HEK293 (cell line): Measurements from ENCODE around the gene PTGES.

Experiments
- CTCF ChIA-PET: fragments of 350-600 bp; formaldehyde crosslinking; extraction: SDS; loops from one replicate; lab custom pipeline; 2021; ENCODE audit warnings: antibody characterized with exemption; lab: Yijun Ruan, JAX
- POLR2A ChIA-PET: fragments of 300-600 bp; formaldehyde crosslinking; extraction: SDS; loops from one replicate; lab custom pipeline; 2020; ENCODE audit warnings: antibody characterized with exemption, inconsistent platforms; lab: Yijun Ruan, JAX
- H3K27ac ChIP-seq: fragments of 200-500 bp; sonication (Bioruptor generic); 2 replicates; pipeline ENCODE4 v1.5.1; 2014; ENCODE audit warnings: low read depth, low read length, control low read depth, inconsistent platforms; ENCODE audit errors: extremely low read depth
- H3K36me3 ChIP-seq, 2 experiments: fragments of 200-500 bp in 1 of 2; sonication (Bioruptor generic) in 1 of 2; 1 replicate in 1 of 2; 2 replicates in 1 of 2; pipeline ENCODE4 v1.5.1; 2014 to 2017; ENCODE audit warnings: inconsistent platforms in 2 of 2, low read length in 2 of 2; ENCODE audit not compliant: control insufficient read depth in 2 of 2, insufficient read depth in 1 of 2
- H3K4me1 ChIP-seq: fragments of 200-500 bp; sonication (Bioruptor generic); 2 replicates; pipeline ENCODE4 v1.5.1; 2014; ENCODE audit warnings: mild to moderate bottlenecking, low read length, inconsistent platforms; ENCODE audit not compliant: control insufficient read depth, insufficient read depth
- H3K4me3 ChIP-seq: 2 replicates; pipeline ENCODE4 v1.5.1; 2011; ENCODE audit warnings: low read depth, mild to moderate bottlenecking, control low read depth, low read length, moderate library complexity
- H3K9me3 ChIP-seq: fragments of 200-500 bp; sonication (Bioruptor generic); 2 replicates; pipeline ENCODE4 v1.5.1; 2014; ENCODE audit warnings: low read depth, low read length, inconsistent platforms; ENCODE audit not compliant: control insufficient read depth, insufficient read depth
- MZF1 ChIP-seq: fragments of 450-650 bp; formaldehyde crosslinking; IDR thresholded peaks from 2 replicates; pipeline ENCODE4 v1.5.1; 2017; ENCODE audit warnings: missing biosample characterization, missing genetic modification characterization, borderline replicate concordance
- ZBTB21 ChIP-seq: fragments of 450-650 bp; formaldehyde crosslinking; IDR thresholded peaks from 2 replicates; pipeline ENCODE4 v1.5.1; 2017; ENCODE audit warnings: missing biosample characterization, missing genetic modification characterization
- ZIC2 ChIP-seq: fragments of 450-650 bp; formaldehyde crosslinking; IDR thresholded peaks from 2 replicates; pipeline ENCODE4 v1.5.1; 2016; ENCODE audit warnings: missing biosample characterization, missing genetic modification characterization
- ZNF133 ChIP-seq: fragments of 450-650 bp; formaldehyde crosslinking; IDR thresholded peaks from 2 replicates; pipeline ENCODE4 v1.5.1; 2016; ENCODE audit warnings: missing biosample characterization, missing genetic modification characterization
- ZNF211 ChIP-seq: fragments of 450-650 bp; formaldehyde crosslinking; IDR thresholded peaks from 2 replicates; pipeline ENCODE4 v1.5.1; 2016; ENCODE audit warnings: low read depth, missing biosample characterization, missing genetic modification characterization
- ZNF223 ChIP-seq: fragments of 450-650 bp; formaldehyde crosslinking; IDR thresholded peaks from 2 replicates; pipeline ENCODE4 v1.5.1; 2016; ENCODE audit warnings: missing biosample characterization, missing genetic modification characterization
- ZNF266 ChIP-seq: fragments of 450-650 bp; formaldehyde crosslinking; IDR thresholded peaks from 2 replicates; pipeline ENCODE4 v1.5.1; 2016; ENCODE audit warnings: missing biosample characterization, missing genetic modification characterization, low read depth
- ZNF48 ChIP-seq: fragments of 450-650 bp; formaldehyde crosslinking; IDR thresholded peaks from 2 replicates; pipeline ENCODE4 v1.5.1; 2016; ENCODE audit warnings: missing biosample characterization, missing genetic modification characterization
- ZNF530 ChIP-seq: fragments of 450-650 bp; formaldehyde crosslinking; IDR thresholded peaks from 2 replicates; pipeline ENCODE4 v1.5.1; 2016; ENCODE audit warnings: low read depth, missing biosample characterization, missing genetic modification characterization
- ZNF560 ChIP-seq: fragments of 450-650 bp; formaldehyde crosslinking; IDR thresholded peaks from 2 replicates; pipeline ENCODE4 v1.5.1; 2017; ENCODE audit warnings: missing biosample characterization, missing genetic modification characterization, borderline replicate concordance
- ZNF701 ChIP-seq: fragments of 450-650 bp; formaldehyde crosslinking; IDR thresholded peaks from 2 replicates; pipeline ENCODE4 v1.5.1; 2016; ENCODE audit warnings: missing biosample characterization, missing genetic modification characterization
- ZNF747 ChIP-seq: fragments of 450-650 bp; formaldehyde crosslinking; IDR thresholded peaks from 2 replicates; pipeline ENCODE4 v1.5.1; 2016; ENCODE audit warnings: missing biosample characterization, missing genetic modification characterization
- ZSCAN16 ChIP-seq: fragments of 450-650 bp; formaldehyde crosslinking; IDR thresholded peaks from 2 replicates; pipeline ENCODE4 v1.5.1; 2016; ENCODE audit warnings: missing biosample characterization, missing genetic modification characterization
- TF ChIP-seq, protein P1 (sequence below): IDR thresholded peaks from 2 replicates; pipeline ENCODE4 v1.6.1; 2011; ENCODE audit warnings: mild to moderate bottlenecking, low read depth, low read length, borderline replicate concordance
- TF ChIP-seq, protein P2 (sequence below): fragments of 450-650 bp; formaldehyde crosslinking; IDR thresholded peaks from 2 replicates; pipeline ENCODE4 v1.5.0; 2017; ENCODE audit warnings: missing biosample characterization, missing genetic modification characterization, borderline replicate concordance
- TF ChIP-seq, protein P3 (sequence below): fragments of 450-650 bp; formaldehyde crosslinking; IDR thresholded peaks from 2 replicates; pipeline ENCODE4 v1.5.1; 2016; ENCODE audit warnings: missing biosample characterization, missing genetic modification characterization
- TF ChIP-seq, protein P4 (sequence below): fragments of 450-650 bp; formaldehyde crosslinking; IDR thresholded peaks from 2 replicates; pipeline ENCODE4 v1.5.1; 2016; ENCODE audit warnings: missing biosample characterization, missing genetic modification characterization, borderline replicate concordance
- TF ChIP-seq, protein P5 (sequence below): fragments of 450-650 bp; formaldehyde crosslinking; IDR thresholded peaks from 2 replicates; pipeline ENCODE4 v1.5.1; 2017; ENCODE audit warnings: missing biosample characterization, missing genetic modification characterization

PTGES gene

DNA sequence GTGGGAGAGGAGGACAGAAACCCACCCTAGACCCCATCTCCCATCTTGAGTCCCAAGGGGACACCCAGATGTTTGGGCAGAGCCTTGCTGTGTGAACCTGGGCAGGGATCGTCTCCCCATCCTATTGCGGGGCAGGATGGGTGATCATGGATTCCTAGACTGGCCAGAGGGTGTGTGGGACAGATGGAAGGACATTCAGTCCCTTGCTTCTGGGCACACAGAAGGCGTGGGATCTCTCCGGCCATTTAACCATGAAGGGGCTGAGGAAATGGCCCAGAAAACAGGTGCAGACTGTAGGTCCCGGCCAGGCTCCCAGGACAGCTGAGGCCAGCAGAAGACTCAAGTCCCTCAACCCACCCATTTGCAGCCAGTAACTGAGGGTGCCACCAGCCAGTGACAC is 29.9 kb downstream of the PTGES start (continued):
- TF ChIP-seq, protein P1, sequence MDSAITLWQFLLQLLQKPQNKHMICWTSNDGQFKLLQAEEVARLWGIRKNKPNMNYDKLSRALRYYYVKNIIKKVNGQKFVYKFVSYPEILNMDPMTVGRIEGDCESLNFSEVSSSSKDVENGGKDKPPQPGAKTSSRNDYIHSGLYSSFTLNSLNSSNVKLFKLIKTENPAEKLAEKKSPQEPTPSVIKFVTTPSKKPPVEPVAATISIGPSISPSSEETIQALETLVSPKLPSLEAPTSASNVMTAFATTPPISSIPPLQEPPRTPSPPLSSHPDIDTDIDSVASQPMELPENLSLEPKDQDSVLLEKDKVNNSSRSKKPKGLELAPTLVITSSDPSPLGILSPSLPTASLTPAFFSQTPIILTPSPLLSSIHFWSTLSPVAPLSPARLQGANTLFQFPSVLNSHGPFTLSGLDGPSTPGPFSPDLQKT = no peak
- TF ChIP-seq ZNF223 (tag by site-specific recombination) (no peak), ZNF530 (tag by site-specific recombination) (no peak), ZNF747 (tag by site-specific recombination) (no peak), MZF1 (tag by site-specific recombination) (no peak)
- TF ChIP-seq, protein P2, sequence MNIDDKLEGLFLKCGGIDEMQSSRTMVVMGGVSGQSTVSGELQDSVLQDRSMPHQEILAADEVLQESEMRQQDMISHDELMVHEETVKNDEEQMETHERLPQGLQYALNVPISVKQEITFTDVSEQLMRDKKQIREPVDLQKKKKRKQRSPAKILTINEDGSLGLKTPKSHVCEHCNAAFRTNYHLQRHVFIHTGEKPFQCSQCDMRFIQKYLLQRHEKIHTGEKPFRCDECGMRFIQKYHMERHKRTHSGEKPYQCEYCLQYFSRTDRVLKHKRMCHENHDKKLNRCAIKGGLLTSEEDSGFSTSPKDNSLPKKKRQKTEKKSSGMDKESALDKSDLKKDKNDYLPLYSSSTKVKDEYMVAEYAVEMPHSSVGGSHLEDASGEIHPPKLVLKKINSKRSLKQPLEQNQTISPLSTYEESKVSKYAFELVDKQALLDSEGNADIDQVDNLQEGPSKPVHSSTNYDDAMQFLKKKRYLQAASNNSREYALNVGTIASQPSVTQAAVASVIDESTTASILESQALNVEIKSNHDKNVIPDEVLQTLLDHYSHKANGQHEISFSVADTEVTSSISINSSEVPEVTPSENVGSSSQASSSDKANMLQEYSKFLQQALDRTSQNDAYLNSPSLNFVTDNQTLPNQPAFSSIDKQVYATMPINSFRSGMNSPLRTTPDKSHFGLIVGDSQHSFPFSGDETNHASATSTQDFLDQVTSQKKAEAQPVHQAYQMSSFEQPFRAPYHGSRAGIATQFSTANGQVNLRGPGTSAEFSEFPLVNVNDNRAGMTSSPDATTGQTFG = no peak
- TF ChIP-seq, all 188 proteins: peak for 0

DNA sequence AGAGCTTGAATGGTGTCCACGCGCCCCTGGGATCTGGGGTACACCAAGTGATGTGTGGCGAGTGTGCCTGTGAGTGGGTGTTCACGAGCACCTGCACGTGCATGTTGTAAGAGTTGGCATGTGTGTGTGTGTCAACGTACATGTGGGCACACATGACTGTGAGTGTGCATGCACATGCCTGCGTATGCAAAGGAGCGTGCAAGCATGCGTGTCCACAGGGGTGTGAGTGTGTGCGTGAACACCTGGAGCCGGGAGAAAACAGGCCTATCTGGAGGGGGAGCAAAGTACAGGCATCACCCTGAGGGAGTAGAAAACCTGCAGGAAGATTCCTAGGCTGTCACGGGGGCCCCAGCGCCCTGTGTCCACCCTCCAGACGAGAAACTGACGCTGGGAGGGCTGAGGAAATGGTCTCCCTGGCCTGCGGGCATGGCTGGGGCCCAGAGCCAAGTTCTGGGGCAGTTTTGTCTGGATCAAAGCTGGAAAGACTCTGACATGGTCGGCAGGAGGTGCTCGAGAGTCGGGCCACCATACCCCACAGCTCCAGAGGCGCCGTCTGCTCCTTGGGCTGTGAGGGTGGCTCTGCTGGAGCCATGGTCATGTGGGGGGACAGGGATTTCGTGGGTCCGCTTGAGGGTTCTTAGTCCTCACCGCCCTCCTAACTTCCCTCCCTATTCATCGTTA is 31.8 kb downstream of the PTGES start:
- no peaks in the 10 kb centered on the region for H3K9me3 ChIP-seq
- no peak overlapping the region for H3K4me3 ChIP-seq
- no peaks in the 10 kb centered on the region for H3K4me1 ChIP-seq
- no peaks in the 10 kb centered on the region for H3K36me3 ChIP-seq
- ChIA-PET CTCF (interaction anchor here (0.6 to 3.4 kb wide), 12 partner anchors 17 to 1028 kb away, joined by 3 to 24 read pairs (median 3); no protein-coding TSS in a partner anchor), POLR2A (interaction anchor here (1.1 kb wide), 1 partner anchor 24 kb away, joined by 3 read pairs; no protein-coding TSS in a partner anchor)
- TF ChIP-seq ZNF48 (no peak), ZNF266 (tag by site-specific recombination) (no peak), ZBTB21 (tag by site-specific recombination) (no peak), ZNF701 (tag by site-specific recombination) (no peak), ZNF133 (tag by site-specific recombination) (no peak), ZNF560 (tag by site-specific recombination) (no peak), ZIC2 (tag by site-specific recombination) (no peak)
- TF ChIP-seq, protein P3, sequence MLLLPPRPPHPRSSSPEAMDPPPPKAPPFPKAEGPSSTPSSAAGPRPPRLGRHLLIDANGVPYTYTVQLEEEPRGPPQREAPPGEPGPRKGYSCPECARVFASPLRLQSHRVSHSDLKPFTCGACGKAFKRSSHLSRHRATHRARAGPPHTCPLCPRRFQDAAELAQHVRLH (tag by site-specific recombination) = no peak
- H3K27ac ChIP-seq = no peak overlapping the region

DNA sequence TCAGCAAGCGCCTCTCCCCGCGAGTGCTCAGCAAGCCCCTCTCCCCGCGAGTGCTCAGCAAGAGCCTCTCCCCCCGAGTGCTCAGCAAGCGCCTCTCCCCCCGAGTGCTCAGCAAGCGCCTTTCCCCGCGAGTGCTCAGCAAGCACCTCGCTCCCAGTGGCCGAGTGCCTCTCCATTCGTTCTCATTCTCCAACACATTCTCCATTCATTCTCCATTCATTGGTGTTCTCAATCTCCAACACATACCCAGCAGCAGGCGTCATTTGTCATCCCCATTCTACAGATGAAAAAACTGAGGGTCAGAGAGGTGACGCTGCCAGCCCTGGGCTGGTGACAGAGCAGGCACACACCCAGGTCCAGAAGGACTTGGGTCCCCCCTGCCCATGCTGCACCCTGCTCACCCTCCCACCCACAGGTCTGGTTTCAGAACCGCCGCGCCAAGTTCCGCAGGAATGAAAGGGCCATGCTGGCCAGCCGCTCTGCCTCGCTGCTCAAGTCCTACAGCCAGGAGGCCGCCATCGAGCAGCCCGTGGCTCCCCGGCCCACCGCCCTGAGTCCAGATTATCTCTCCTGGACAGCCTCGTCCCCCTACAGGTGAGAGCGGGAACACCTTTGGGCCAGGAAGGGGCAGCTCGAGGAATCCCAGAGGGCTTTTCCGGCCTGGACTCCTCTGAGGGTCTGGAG is 32.5 kb downstream of the PTGES start:
- CTCF ChIA-PET = interaction anchor here (0.9 to 3.4 kb wide), 5 partner anchors 18 to 76 kb away, joined by 3 to 24 read pairs (median 5); no protein-coding TSS in a partner anchor
- Histone ChIP-seq H3K36me3 (no peaks in the 10 kb centered on the region), H3K27ac (no peak overlapping the region), H3K4me1 (no peaks in the 10 kb centered on the region), H3K9me3 (no peaks in the 10 kb centered on the region), H3K4me3 (no peak overlapping the region)
- POLR2A ChIA-PET = no interaction called here
- no peak for TF ChIP-seq ZNF211
- TF ChIP-seq, protein P4, sequence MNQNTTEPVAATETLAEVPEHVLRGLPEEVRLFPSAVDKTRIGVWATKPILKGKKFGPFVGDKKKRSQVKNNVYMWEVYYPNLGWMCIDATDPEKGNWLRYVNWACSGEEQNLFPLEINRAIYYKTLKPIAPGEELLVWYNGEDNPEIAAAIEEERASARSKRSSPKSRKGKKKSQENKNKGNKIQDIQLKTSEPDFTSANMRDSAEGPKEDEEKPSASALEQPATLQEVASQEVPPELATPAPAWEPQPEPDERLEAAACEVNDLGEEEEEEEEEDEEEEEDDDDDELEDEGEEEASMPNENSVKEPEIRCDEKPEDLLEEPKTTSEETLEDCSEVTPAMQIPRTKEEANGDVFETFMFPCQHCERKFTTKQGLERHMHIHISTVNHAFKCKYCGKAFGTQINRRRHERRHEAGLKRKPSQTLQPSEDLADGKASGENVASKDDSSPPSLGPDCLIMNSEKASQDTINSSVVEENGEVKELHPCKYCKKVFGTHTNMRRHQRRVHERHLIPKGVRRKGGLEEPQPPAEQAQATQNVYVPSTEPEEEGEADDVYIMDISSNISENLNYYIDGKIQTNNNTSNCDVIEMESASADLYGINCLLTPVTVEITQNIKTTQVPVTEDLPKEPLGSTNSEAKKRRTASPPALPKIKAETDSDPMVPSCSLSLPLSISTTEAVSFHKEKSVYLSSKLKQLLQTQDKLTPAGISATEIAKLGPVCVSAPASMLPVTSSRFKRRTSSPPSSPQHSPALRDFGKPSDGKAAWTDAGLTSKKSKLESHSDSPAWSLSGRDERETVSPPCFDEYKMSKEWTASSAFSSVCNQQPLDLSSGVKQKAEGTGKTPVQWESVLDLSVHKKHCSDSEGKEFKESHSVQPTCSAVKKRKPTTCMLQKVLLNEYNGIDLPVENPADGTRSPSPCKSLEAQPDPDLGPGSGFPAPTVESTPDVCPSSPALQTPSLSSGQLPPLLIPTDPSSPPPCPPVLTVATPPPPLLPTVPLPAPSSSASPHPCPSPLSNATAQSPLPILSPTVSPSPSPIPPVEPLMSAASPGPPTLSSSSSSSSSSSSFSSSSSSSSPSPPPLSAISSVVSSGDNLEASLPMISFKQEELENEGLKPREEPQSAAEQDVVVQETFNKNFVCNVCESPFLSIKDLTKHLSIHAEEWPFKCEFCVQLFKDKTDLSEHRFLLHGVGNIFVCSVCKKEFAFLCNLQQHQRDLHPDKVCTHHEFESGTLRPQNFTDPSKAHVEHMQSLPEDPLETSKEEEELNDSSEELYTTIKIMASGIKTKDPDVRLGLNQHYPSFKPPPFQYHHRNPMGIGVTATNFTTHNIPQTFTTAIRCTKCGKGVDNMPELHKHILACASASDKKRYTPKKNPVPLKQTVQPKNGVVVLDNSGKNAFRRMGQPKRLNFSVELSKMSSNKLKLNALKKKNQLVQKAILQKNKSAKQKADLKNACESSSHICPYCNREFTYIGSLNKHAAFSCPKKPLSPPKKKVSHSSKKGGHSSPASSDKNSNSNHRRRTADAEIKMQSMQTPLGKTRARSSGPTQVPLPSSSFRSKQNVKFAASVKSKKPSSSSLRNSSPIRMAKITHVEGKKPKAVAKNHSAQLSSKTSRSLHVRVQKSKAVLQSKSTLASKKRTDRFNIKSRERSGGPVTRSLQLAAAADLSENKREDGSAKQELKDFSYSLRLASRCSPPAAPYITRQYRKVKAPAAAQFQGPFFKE (tag by site-specific recombination) = no peak
- TF ChIP-seq, protein P5, sequence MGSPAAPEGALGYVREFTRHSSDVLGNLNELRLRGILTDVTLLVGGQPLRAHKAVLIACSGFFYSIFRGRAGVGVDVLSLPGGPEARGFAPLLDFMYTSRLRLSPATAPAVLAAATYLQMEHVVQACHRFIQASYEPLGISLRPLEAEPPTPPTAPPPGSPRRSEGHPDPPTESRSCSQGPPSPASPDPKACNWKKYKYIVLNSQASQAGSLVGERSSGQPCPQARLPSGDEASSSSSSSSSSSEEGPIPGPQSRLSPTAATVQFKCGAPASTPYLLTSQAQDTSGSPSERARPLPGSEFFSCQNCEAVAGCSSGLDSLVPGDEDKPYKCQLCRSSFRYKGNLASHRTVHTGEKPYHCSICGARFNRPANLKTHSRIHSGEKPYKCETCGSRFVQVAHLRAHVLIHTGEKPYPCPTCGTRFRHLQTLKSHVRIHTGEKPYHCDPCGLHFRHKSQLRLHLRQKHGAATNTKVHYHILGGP (tag by site-specific recombination) = no peak
- TF ChIP-seq ZSCAN16 (tag by site-specific recombination) = peak; percentile 90
